ENCODE results near the gene ARMH1. TPM values are rescaled to one million over a fixed set of nuclear protein-coding genes. Genes with fewer than 3 reads are reported as not detected.

Gene ARMH1
- total RNA-seq = 10 to 100 TPM; 70.4 to 79.0 TPM
- polyA plus RNA-seq = 10 to 100 TPM; 46.2 to 75.6 (median 53.2) TPM
- 42.9 to 86.7 (median 68.6) reads per million in 6 experiments for total RNA-seq

DNA sequence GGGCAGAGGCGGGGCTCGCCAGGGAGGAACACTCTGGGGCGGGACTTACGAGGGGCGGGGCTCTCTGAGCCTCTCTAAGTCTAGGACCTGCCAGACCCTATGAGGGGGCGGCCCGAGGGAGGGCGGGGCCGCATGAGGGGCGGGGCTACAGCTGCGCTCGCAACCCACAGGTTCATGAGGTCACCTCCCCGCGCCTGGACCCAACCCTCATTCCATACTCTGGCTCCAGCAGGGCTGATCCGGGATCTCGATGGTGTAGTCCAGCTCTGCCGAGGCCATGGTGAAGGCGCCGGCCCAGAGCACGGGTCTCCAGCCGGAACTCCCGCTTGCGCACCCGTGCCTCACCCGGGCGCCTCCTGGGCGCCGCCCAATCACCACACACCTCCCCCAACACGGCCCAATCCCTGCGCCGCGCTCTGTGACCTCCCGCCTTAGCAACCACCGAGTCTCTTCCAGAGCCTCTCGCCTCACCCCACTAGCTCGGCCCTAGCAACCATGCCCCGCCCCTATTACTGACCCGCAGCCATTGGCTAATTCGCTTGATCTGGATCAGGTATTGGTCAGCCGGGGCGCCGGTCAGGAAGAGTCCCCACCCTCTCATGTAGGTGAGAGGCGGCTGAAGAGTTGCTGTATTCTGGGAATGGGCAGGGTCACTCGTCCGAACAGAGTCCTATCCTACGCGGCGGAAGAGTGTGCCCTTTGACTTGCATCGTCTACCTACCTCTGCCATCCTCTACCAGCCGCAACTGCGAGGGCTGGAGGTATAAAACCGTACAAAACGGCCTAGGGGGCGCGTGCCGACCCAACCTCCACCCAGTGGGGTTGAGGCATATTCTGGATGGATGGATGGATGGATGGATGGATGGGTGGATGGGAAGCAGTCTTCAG is at the start of gene ARMH1, which contains the start of gene TMEM53:
TSS of gene ARMH1 (plus strand) at position 602 of the 888 bp plus-strand sequence. CDS start 14,984 bp downstream, outside the sequence.
TSS of gene TMEM53 (minus strand) at position 369 of the 888 bp plus-strand sequence. CDS start at position 279, 90 bp downstream.
- POLR2A ChIA-PET = interaction anchor here (0.5 to 3.5 kb wide), 12 partner anchors 10 to 1221 kb away, joined by 3 to 32 read pairs (median 4); partner anchors contain the start of genes RPS8 and TESK2
- Mint-ChIP-seq H3K27me3 (no peaks in the 10 kb centered on the region), H3K4me3 (peak within 1 kb of the TSS; percentile 87 to 95 (median 91)), H3K9me3 (no peaks in the 10 kb centered on the region), H3K27ac (peak within 1 kb of the TSS; percentile 69 to 96 (median 92)), H3K4me1 (peaks cover 4 to 33% (median 17%) of the 10 kb centered on the region in 4 donors), H3K36me3 (peaks cover 0 to 2% (median 0%) of the 10 kb centered on the region in 3 donors)
- DNase-seq (peak; percentile 91 to 98 (median 94)), ATAC-seq (peak; percentile 94)

DNA sequence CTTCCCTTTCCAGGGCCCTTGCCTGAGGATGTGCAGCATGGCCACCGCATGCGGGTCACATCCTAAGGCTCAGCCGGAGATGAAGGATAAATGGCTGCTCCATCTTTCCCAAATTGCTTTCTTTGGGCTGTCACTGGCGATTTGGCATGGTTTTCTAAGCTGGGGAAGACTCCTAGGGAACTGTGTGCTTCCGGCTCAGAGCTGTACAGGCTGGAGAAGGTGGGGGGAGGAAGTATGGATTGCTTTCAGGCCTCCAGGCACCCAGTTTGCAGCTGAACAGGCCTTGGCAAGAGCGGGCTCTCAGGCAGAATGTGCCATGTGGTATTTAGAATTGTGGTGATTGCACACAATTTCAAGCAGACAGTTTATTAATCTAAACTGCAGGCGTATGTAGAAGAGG is 49.2 kb upstream of the ARMH1 start:
- ATAC-seq (no peak), DNase-seq (no peak)
- H3K4me3 Mint-ChIP-seq = no peak overlapping the region
- no peaks in the 10 kb centered on the region for H3K36me3 Mint-ChIP-seq
- H3K27ac Mint-ChIP-seq = no peak overlapping the region
- POLR2A ChIA-PET = no interaction called here
- no peaks in the 10 kb centered on the region for H3K27me3 Mint-ChIP-seq
- peaks cover 0 to under 1% (median 0%) of the 10 kb centered on the region in 4 donors for H3K4me1 Mint-ChIP-seq
- H3K9me3 Mint-ChIP-seq = peaks cover 0 to 3% (median 0%) of the 10 kb centered on the region in 9 donors

DNA sequence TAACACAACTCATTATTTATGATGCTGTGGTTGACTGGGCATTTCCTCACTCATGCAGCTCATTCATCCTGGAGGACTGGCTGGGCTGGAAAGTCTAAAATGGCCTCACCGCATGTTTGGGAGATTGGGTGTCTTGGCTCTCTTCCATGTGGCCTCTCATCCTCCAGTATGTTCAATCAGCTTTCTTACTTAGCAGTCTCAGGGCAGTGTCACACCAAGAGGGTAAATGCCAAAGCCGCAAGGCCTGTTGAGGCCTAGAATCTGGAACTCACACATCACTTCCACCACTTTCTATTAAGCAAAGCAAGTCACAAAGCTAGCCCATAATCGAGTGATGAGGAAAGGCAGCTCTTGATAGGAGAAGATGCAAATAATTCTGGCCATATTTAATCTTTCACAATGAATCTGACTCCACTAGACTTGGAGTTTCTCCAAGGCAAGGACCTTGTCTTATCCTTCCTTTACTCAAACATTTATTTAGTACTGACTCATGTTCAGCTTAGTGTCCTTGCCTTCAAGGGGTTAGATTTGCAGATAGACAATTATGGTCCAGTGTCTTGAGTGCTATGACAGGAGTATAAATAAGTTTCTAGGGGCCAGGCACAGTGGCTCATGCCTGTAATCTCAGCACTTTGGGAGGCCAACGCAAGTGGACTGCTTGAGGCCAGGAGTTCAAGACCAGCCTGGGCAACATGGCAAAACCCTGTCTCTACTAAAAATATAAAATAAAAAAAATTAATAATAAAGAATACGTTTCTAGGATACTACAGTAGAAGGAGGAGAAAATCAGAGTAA is 45.4 kb upstream of the ARMH1 start:
- peaks cover 14 to 32% (median 29%) of the 10 kb centered on the region in 4 donors for H3K4me1 Mint-ChIP-seq
- DNase-seq (no peak), ATAC-seq (no peak)
- no peak overlapping the region for H3K4me3 Mint-ChIP-seq
- POLR2A ChIA-PET = no interaction called here
- peak overlapping the region in 1 of 10 donors; percentile 1 for H3K27ac Mint-ChIP-seq
- peaks cover 0 to 13% (median 0%) of the 10 kb centered on the region in 9 donors for H3K9me3 Mint-ChIP-seq
- H3K36me3 Mint-ChIP-seq = peaks cover 0 to 6% (median 0%) of the 10 kb centered on the region in 3 donors
- H3K27me3 Mint-ChIP-seq = no peaks in the 10 kb centered on the region

DNA sequence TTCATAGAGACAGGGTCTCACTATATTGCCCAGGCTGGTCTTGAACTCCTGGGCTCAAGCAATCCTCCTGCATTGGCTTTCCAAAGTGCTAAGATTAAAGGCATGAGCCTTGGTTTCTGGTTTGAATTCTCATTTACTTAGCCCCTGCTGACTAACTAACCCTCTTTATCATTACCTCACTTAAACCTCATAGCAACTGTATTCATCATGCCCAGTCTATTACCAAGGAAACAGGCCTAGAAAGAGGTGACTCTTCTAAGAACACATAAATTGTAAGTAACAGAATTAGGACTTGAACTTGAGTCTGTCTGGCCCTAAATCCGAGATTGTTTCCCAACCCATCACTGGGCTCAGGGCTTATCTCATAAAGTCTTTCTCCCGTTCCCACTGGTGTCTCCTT is 44.4 kb upstream of the ARMH1 start:
- Mint-ChIP-seq H3K4me3 (peak overlapping the region in 7 of 10 donors; percentile 88 to 94 (median 91)), H3K27ac (peak overlapping the region; percentile 96 to 99 (median 98)), H3K9me3 (peaks cover 0 to 13% (median 0%) of the 10 kb centered on the region in 9 donors), H3K4me1 (peaks cover 23 to 41% (median 39%) of the 10 kb centered on the region in 4 donors), H3K27me3 (no peaks in the 10 kb centered on the region), H3K36me3 (peaks cover 0 to 16% (median 0%) of the 10 kb centered on the region in 3 donors)
- POLR2A ChIA-PET = interaction anchor here (2.2 to 2.6 kb wide), 2 partner anchors 43 to 274 kb away, joined by 9 to 32 read pairs; partner anchors contain the start of genes ARMH1, ERI3 and TMEM53
- DNase-seq (no peak), ATAC-seq (no peak)

DNA sequence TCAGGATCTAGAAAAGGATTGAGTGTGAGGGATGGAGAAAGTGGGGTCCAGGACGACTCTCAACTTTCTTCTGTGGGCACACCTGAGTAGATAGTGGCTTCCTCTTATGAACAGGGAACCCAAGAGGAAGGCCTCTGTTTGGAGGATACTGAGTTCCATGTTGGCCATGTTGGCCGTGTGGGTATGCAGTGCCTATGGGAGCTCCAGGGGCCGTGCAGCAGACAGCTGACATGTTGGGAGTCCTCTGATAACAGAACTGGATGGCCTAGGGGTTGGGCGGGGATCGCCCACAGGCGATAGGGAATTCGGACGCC is 43.2 kb upstream of the ARMH1 start:
- H3K36me3 Mint-ChIP-seq = peaks cover 0 to 27% (median 0%) of the 10 kb centered on the region in 3 donors
- no peaks in the 10 kb centered on the region for H3K27me3 Mint-ChIP-seq
- POLR2A ChIA-PET = interaction anchor here (0.6 to 2.9 kb wide), 27 partner anchors 8 to 981 kb away, joined by 3 to 32 read pairs (median 5); partner anchors contain the start of genes ARMH1, CCDC163, DMAP1 and ERI3
- peak overlapping the region; percentile 96 to 99 (median 98) for H3K27ac Mint-ChIP-seq
- peak overlapping the region; percentile 88 to 94 (median 92) for H3K4me3 Mint-ChIP-seq
- peaks cover 25 to 53% (median 46%) of the 10 kb centered on the region in 4 donors for H3K4me1 Mint-ChIP-seq
- H3K9me3 Mint-ChIP-seq = peaks cover 0 to 13% (median 0%) of the 10 kb centered on the region in 9 donors
- DNase-seq (peak in 1 of 10 donors; percentile 5), ATAC-seq (peak; percentile 31)

DNA sequence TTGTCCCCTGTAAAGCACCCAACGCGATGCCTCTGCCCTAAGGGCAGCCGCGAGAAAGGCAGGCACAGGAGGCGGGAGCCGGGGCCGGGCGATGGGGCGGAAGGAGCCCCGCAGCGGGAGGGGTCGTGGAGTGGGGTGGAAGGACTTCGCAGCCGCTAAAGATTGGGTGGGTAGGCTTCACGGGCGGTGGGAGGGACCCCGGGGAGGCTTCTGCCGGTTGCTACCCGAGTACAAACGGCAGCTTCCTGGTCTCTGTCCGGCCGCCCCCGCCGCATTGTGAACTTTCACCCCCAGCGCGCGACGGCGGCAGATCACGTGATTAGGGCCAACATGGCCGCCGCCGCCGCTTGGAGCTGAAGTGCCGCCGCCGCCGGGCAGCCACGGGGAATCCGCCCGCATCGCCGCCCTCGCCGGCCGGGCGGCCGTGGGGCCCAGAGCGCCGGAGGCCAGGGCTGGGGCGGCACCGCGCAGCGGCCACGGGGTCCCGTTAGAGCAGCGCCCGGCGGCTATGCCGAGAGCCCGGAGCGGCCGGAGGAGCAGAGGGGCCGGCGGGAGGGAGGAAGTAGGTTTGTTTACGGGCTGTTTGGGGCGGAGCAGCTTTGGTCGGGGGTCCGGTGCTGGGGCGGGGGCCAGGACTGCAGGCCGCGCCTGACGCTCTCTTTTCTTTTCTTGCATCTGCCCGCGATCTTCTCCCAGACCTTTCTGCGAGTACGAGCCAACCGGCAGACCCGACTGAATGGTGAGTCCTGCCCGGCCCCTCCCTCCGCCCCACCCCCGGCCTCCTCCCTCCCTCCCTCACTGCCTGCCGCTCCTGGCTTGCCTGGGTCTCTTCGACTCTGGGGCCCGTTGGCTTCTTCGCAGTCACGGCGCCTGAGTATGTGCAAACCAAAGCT is 42.6 kb upstream of the ARMH1 start:
- H3K9me3 Mint-ChIP-seq = peaks cover 0 to 13% (median 0%) of the 10 kb centered on the region in 9 donors
- ATAC-seq (peak; percentile 77 to 78), DNase-seq (peak; percentile 79 to 94 (median 86))
- peaks cover 0 to 33% (median 0%) of the 10 kb centered on the region in 3 donors for H3K36me3 Mint-ChIP-seq
- H3K4me3 Mint-ChIP-seq = peak overlapping the region; percentile 90 to 96 (median 92)
- peak overlapping the region; percentile 96 to 99 (median 98) for H3K27ac Mint-ChIP-seq
- POLR2A ChIA-PET = interaction anchor here (0.6 to 2.9 kb wide), 30 partner anchors 9 to 982 kb away, joined by 3 to 32 read pairs (median 5); partner anchors contain the start of genes ARMH1, CCDC163, DMAP1 and ERI3
- peaks cover 25 to 53% (median 48%) of the 10 kb centered on the region in 4 donors for H3K4me1 Mint-ChIP-seq
- H3K27me3 Mint-ChIP-seq = no peaks in the 10 kb centered on the region

DNA sequence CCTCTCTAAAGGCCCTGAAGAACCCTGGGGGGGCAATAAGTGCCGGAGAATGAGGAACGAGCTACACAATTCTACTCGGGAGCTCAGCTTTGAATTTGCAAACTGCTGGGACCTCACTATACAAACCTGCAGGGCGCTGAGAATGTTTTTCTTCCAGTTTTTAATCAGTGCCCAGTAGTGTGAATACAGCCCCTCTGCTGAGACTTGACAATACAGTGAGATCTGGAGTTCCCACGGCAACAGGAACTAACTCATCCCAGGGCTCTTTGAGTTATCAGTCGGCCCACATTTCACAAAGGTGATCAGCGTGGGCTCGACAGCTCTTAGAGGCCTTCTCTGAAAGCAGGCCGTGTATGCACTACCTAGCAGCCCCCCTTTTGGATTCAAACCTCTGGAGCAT is 41.9 kb upstream of the ARMH1 start:
- POLR2A ChIA-PET = interaction anchor here (1.0 to 2.9 kb wide), 14 partner anchors 10 to 708 kb away, joined by 3 to 32 read pairs (median 6); partner anchors contain the start of genes ARMH1, DMAP1, HECTD3 and MUTYH
- peak in 1 of 10 donors; percentile 3 for DNase-seq
- no peaks in the 10 kb centered on the region for H3K27me3 Mint-ChIP-seq
- peak overlapping the region; percentile 91 to 99 (median 97) for H3K27ac Mint-ChIP-seq
- H3K4me3 Mint-ChIP-seq = peak overlapping the region; percentile 83 to 96 (median 90)
- peaks cover 26 to 53% (median 48%) of the 10 kb centered on the region in 4 donors for H3K4me1 Mint-ChIP-seq
- ATAC-seq = peak; percentile 2 to 11
- peaks cover 0 to 13% (median 0%) of the 10 kb centered on the region in 9 donors for H3K9me3 Mint-ChIP-seq
- peaks cover 0 to 41% (median 0%) of the 10 kb centered on the region in 3 donors for H3K36me3 Mint-ChIP-seq

DNA sequence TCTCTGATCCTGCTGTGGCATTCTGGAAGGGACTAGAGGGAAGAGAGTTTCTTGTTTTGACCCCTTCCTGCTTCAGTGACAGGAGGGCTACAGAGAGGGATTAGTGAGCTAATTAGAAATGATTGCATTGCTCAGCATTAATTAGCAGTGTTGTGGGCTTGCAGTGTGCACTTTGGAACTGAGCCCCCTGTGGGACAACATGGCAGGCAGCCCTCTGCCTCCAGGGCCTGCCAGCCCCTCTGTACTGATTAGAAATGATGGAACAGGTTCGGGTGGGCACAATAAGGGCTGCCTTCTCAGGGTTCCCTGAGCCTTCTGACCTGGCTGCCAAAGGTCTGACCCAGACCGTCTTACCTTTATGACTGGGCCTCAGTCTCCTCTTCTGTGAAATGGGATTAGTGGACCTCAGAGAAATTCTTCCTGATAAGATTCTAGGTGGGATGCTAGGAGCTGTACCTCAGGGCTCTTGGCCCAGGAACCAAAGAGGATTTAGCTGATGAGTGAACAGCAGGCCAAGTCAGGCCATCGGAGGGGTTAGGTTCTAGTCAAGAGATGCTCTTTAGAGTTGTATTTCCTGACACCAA is 39.8 kb upstream of the ARMH1 start:
- peak overlapping the region in 5 of 10 donors; percentile 9 to 59 (median 44) for H3K4me3 Mint-ChIP-seq
- ATAC-seq = no peak
- peaks cover 0 to 62% (median 0%) of the 10 kb centered on the region in 3 donors for H3K36me3 Mint-ChIP-seq
- POLR2A ChIA-PET = no interaction called here
- H3K27ac Mint-ChIP-seq = peak overlapping the region in 8 of 10 donors; percentile 8 to 97 (median 74)
- no peaks in the 10 kb centered on the region for H3K27me3 Mint-ChIP-seq
- H3K4me1 Mint-ChIP-seq = peaks cover 30 to 56% (median 48%) of the 10 kb centered on the region in 4 donors
- no peak for DNase-seq
- peaks cover 0 to 13% (median 0%) of the 10 kb centered on the region in 9 donors for H3K9me3 Mint-ChIP-seq

DNA sequence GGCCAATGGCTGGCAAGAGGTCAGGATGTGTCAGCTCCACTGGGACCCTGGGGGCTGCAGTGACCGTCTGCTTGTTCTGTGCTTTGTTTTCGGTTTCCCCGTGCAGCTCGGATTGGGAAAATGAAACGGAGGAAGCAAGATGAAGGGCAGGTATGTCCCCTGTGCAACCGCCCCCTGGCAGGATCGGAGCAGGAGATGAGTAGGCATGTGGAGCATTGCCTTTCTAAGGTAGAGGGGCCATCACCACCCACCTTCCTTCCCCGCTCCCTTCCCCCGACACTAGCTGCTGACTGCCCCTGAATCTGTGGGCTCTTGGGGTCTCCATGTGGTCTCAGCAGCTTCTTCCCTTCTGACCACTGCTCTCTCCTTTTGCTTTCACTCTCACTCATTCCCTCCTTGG is 39.1 kb upstream of the ARMH1 start:
- ATAC-seq (no peak), DNase-seq (no peak)
- no peaks in the 10 kb centered on the region for H3K27me3 Mint-ChIP-seq
- no peak overlapping the region for H3K4me3 Mint-ChIP-seq
- H3K36me3 Mint-ChIP-seq = peaks cover 0 to 66% (median 0%) of the 10 kb centered on the region in 3 donors
- POLR2A ChIA-PET = no interaction called here
- peak overlapping the region in 2 of 10 donors; percentile 9 to 21 for H3K27ac Mint-ChIP-seq
- H3K4me1 Mint-ChIP-seq = peaks cover 30 to 56% (median 47%) of the 10 kb centered on the region in 4 donors
- peaks cover 0 to 9% (median 0%) of the 10 kb centered on the region in 9 donors for H3K9me3 Mint-ChIP-seq

DNA sequence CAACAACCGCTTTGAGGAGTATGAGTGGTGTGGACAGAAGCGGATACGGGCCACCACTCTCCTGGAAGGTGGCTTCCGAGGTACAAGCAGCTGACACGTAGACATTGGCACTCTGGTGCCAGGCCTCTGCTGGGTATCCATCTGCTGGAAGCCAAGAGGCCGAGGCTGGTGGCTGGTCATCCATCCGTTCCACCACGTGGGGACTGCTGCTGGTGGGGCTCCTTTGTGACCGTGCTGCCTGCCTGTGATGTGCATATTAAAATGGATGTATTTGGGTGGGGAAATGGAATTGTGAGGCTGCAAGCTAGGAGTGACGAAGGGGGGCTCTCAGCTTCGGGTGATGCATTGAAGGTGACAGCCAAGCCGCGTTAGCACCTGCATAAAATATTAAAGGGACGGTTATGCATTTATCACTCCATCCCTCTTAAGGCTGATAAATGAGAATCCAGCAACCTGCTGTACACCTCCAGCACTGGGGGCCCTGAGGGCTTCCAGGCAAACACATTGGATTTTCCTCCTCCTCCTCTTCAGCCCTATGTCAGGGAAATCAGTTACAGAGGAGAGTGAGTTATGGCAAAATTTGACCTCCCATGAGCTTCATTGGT is 38.3 kb upstream of the ARMH1 start:
- Mint-ChIP-seq H3K4me1 (peaks cover 28 to 49% (median 40%) of the 10 kb centered on the region in 4 donors), H3K36me3 (peaks cover 0 to 71% (median 0%) of the 10 kb centered on the region in 3 donors), H3K27me3 (no peaks in the 10 kb centered on the region), H3K27ac (peak overlapping the region in 3 of 10 donors; percentile 7 to 52 (median 12)), H3K9me3 (peaks cover 0 to 2% (median 0%) of the 10 kb centered on the region in 9 donors), H3K4me3 (no peak overlapping the region)
- POLR2A ChIA-PET = interaction anchor here (1.0 kb wide), 1 partner anchor 19 kb away, joined by 3 read pairs; no protein-coding TSS in a partner anchor
- ATAC-seq (no peak), DNase-seq (no peak)
